HAP-1 (cell line): ENCODE measurements around the gene CACFD1.

Experiments used
- DNase-seq, 2 experiments: peaks; one replicate each; pipeline ENCODE4 v3.0.0-alpha.2; 2016 to 2020; ENCODE audit warnings: low spot score in 2 of 2
- H3K27me3 ChIP-seq: fragments of 250-450 bp; sonication (Bioruptor Pico); 2 replicates; pipeline ENCODE4 v1.5.1; 2020; ENCODE audit warnings: low read depth, mild to moderate bottlenecking, moderate library complexity
- H3K36me3 ChIP-seq: fragments of 250-450 bp; sonication (Bioruptor Pico); replicated peaks from 2 replicates; pipeline ENCODE4 v1.5.1; 2020; ENCODE audit warnings: mild to moderate bottlenecking
- H3K4me1 ChIP-seq: fragments of 250-450 bp; sonication (Bioruptor Pico); 2 replicates; pipeline ENCODE4 v1.5.1; 2020; ENCODE audit warnings: mild to moderate bottlenecking
- H3K4me3 ChIP-seq: fragments of 250-450 bp; sonication (Bioruptor Pico); 2 replicates; pipeline ENCODE4 v1.5.1; 2020; ENCODE audit warnings: mild to moderate bottlenecking, moderate library complexity
- H3K9me3 ChIP-seq: fragments of 250-450 bp; sonication (Bioruptor Pico); 2 replicates; pipeline ENCODE4 v1.5.1; 2020; ENCODE audit warnings: mild to moderate bottlenecking, moderate library complexity
- in situ Hi-C: fragments of 300-500 bp; cut with MboI; formaldehyde crosslinking; loops from 3 replicates; pipeline ENCODE4 v1.14.3; 2020; ENCODE audit warnings: low sequenced_read_pairs, inconsistent platforms, mixed read lengths

CACFD1 gene

GRCh38 chr9:133495327-133496293 is 35.8 kb downstream of the CACFD1 start:
- no peaks in the 10 kb centered on the region for H3K4me1 ChIP-seq
- in situ Hi-C loops = loop anchor here (25.0 kb wide), 1 partner anchor 458 kb away; the partner anchor contains the start of gene GTF3C5
- DNase-seq = no peak
- 0 out of 2 replicates have a peak, but pooled peaks cover 2% of the 10 kb centered on the region for H3K27me3 ChIP-seq
- H3K4me3 ChIP-seq = no peak overlapping the region
- H3K9me3 ChIP-seq = no peaks in the 10 kb centered on the region
- no peaks in the 10 kb centered on the region for H3K36me3 ChIP-seq

GRCh38 chr9:133496861-133497842 is 37.4 kb downstream of the CACFD1 start:
- Histone ChIP-seq H3K27me3 (0 out of 2 replicates have a peak, but pooled peaks cover 2% of the 10 kb centered on the region), H3K9me3 (peaks cover 4% of the 10 kb centered on the region; the same call in 1 of the 2 replicates), H3K36me3 (no peaks in the 10 kb centered on the region), H3K4me3 (no peak overlapping the region), H3K4me1 (no peaks in the 10 kb centered on the region)
- in situ Hi-C loops = loop anchor here (25.0 kb wide), 1 partner anchor 460 kb away; the partner anchor contains the start of gene GTF3C5
- no peak for DNase-seq

GRCh38 chr9:133499132-133499891 is 39.5 kb downstream of the CACFD1 start:
- Histone ChIP-seq H3K4me1 (no peaks in the 10 kb centered on the region), H3K36me3 (no peaks in the 10 kb centered on the region), H3K27me3 (0 out of 2 replicates have a peak, but pooled peaks cover 2% of the 10 kb centered on the region), H3K4me3 (no peak overlapping the region), H3K9me3 (peaks cover 5% of the 10 kb centered on the region; the same call in 1 of the 2 replicates)
- in situ Hi-C loops = loop anchor here (25.0 kb wide), 1 partner anchor 462 kb away; the partner anchor contains the start of gene GTF3C5
- DNase-seq = no peak

GRCh38 chr9:133499892-133500270 is 40.1 kb downstream of the CACFD1 start:
- no peak for DNase-seq
- H3K36me3 ChIP-seq = no peaks in the 10 kb centered on the region
- H3K4me1 ChIP-seq = no peaks in the 10 kb centered on the region
- H3K27me3 ChIP-seq = 0 out of 2 replicates have a peak, but pooled peaks cover 2% of the 10 kb centered on the region
- H3K4me3 ChIP-seq = no peak overlapping the region
- peaks cover 5% of the 10 kb centered on the region; the same call in 1 of the 2 replicates for H3K9me3 ChIP-seq
- in situ Hi-C loops = loop anchor here (25.0 kb wide), 1 partner anchor 463 kb away; the partner anchor contains the start of gene GTF3C5

GRCh38 chr9:133502112-133502511 is 42.3 kb downstream of the CACFD1 start:
- H3K27me3 ChIP-seq = no peaks in the 10 kb centered on the region
- DNase-seq = no peak
- H3K4me3 ChIP-seq = no peak overlapping the region
- H3K9me3 ChIP-seq = peaks cover 5% of the 10 kb centered on the region; the same call in 1 of the 2 replicates
- in situ Hi-C loops = no loop called here
- no peaks in the 10 kb centered on the region for H3K4me1 ChIP-seq
- no peaks in the 10 kb centered on the region for H3K36me3 ChIP-seq

- Histone ChIP-seq H3K4me3 (no peak overlapping the region), H3K9me3 (peaks cover 5% of the 10 kb centered on the region; the same call in 1 of the 2 replicates), H3K4me1 (no peaks in the 10 kb centered on the region), H3K27me3 (peaks cover 6% of the 10 kb centered on the region), H3K36me3 (no peaks in the 10 kb centered on the region)
- in situ Hi-C loops = no loop called here
- no peak for DNase-seq
Measured at GRCh38 chr9:133505186-133505830, 45.5 kb downstream of the CACFD1 start.

GRCh38 chr9:133505901-133506652 is 46.3 kb downstream of the CACFD1 start:
- in situ Hi-C loops = no loop called here
- DNase-seq = no peak
- Histone ChIP-seq H3K4me3 (no peak overlapping the region), H3K27me3 (peaks cover 6% of the 10 kb centered on the region), H3K4me1 (no peaks in the 10 kb centered on the region), H3K9me3 (peaks cover 5% of the 10 kb centered on the region; the same call in 1 of the 2 replicates), H3K36me3 (no peaks in the 10 kb centered on the region)

- H3K27me3 ChIP-seq = peaks cover 6% of the 10 kb centered on the region
- H3K4me1 ChIP-seq = no peaks in the 10 kb centered on the region
- no peak overlapping the region for H3K4me3 ChIP-seq
- in situ Hi-C loops = no loop called here
- no peaks in the 10 kb centered on the region for H3K36me3 ChIP-seq
- H3K9me3 ChIP-seq = peaks cover 2% of the 10 kb centered on the region; the same call in 1 of the 2 replicates
- no peak for DNase-seq
Measured at GRCh38 chr9:133506653-133507038, 46.9 kb downstream of the CACFD1 start.

- Histone ChIP-seq H3K36me3 (no peaks in the 10 kb centered on the region), H3K27me3 (peaks cover 6% of the 10 kb centered on the region), H3K4me1 (no peaks in the 10 kb centered on the region), H3K4me3 (no peak overlapping the region), H3K9me3 (no peaks in the 10 kb centered on the region)
- DNase-seq = no peak
- in situ Hi-C loops = no loop called here
Measured at GRCh38 chr9:133507246-133507965, 47.6 kb downstream of the CACFD1 start.

- Histone ChIP-seq H3K4me3 (no peak overlapping the region), H3K27me3 (peaks cover 6% of the 10 kb centered on the region), H3K4me1 (no peaks in the 10 kb centered on the region), H3K36me3 (no peaks in the 10 kb centered on the region), H3K9me3 (no peaks in the 10 kb centered on the region)
- in situ Hi-C loops = no loop called here
- DNase-seq = no peak
Measured at GRCh38 chr9:133508046-133508445, 48.3 kb downstream of the CACFD1 start.
